Spleen (tissue), 7 donors: ENCODE measurements around the gene ENPP1.

Experiments
- CTCF ChIP-seq, 11 experiments: fragments of 200-600 bp in 7 of 11; fragments of 450-650 bp in 4 of 11; sonication (generic) in 4 of 11; IDR thresholded peaks in 8 of 11; conservative IDR thresholded peaks in 3 of 11; 1 replicate in 7 of 11; 2 replicates in 4 of 11; pipeline versions ENCODE4 v1.4.0 to v1.8.0; 2016 to 2021; ENCODE audit warnings: antibody characterized with exemption in 11 of 11, inconsistent platforms in 4 of 11, mild to moderate bottlenecking in 1 of 11
- POLR2A ChIP-seq, 3 donors: fragments of 450-650 bp; IDR thresholded peaks; one replicate each; pipeline ENCODE4 v1.5.1; 2017; ENCODE audit warnings: antibody characterized with exemption in 3 of 3, mild to moderate bottlenecking in 1 of 3
- POLR2AphosphoS5 ChIP-seq, 3 donors: sonication (generic); formaldehyde crosslinking; IDR thresholded peaks; one replicate each; pipeline ENCODE4 v1.5.1; 2017; ENCODE audit warnings: antibody characterized with exemption in 3 of 3
- donor health status: DM: no; HTN: no; CAD: no; lungs with moderate emphysema.
- donor health status: DM: no; HTN: no; CAD: no.
- donor health status: DM: no; HTN: no; CAD: no.

DNA sequence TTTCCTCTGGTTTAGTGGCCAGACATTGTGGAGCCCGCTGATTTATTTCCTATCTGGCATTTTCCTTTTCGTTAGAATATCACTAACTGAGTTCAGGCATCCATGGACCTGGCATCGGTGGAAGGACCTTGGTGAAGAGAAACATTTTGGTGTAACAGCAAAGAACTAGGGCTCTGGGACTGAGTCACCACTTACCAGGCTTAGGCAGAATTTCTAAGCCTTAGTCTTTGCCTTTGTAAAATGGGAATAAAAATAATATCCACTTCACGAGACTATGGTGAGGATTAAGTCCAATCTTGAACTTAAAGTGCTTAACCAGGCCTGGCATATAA is 42.0 kb upstream of the ENPP1 start:
- no peak for TF ChIP-seq CTCF (IDR thresholded peaks at IDR 0.05 in 8 of 11, conservative IDR thresholded peaks at IDR 0.05 in 3 of 11)
- TF ChIP-seq POLR2AphosphoS5 (IDR thresholded peaks at IDR 0.05): no peak
- no peak for TF ChIP-seq POLR2A (IDR thresholded peaks at IDR 0.05)
